Mucosa of gallbladder (tissue), 1 donor: Measurements from ENCODE around the gene PPP2R2C. TPM values are rescaled to one million over a fixed set of nuclear protein-coding genes. Genes with fewer than 3 reads are reported as not detected.

ENCODE experiments used
- DNase-seq: peaks from one replicate; pipeline ENCODE4 v3.0.0-alpha.2; 2020; ENCODE audit warnings: low spot score
- total RNA-seq: library from RNA; stranded (reverse); gene quantifications from one replicate; pipeline ENCODE4 v1.2.1, GENCODE V29; 2021
- donor health status: DM: no; HTN: no; CAD: no.

The PPP2R2C gene
- total RNA-seq, 1 donor from 2014 or later, result 0.49 TPM

DNA sequence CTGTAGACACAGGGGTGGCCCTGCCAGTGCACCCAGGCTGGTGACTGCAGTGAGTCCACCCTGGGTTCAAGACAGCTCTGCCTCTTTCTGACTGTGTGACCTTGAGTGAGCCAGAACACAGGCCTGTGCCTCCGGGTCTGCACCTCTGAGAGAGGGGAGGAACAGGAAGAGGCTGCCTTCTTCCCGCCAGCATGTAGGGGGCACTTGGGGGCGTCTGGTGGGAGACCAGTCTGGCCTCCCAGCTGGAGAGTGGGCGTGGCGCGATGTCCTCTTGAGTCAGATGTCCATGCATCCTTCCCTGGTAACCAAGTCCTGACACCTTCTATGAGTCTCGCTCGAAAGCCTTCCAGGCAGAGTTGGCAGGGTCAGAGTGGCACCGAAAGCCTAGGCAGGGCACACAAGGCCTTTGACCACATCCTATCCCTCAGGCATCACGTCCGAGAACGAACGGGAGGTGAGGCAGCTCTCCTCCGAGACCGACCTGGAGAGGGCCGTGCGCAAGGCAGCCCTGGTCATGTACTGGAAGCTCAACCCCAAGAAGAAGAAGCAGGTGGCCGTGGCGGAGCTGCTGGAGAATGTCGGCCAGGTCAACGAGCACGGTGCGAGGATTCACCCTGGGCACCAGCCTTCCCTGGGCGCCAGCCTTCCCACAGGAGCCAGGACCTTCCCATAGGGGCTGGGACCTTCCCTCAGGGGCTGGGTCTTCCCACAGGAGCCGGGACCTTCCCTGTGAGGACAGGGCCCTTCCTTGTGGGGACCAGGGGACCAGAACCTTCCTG, 181.5 kb downstream of the PPP2R2C start:
- DNase-seq, result no peak

GRCh38 chr4:6290256-6290655, 182.2 kb downstream of the PPP2R2C start:
- no peak for DNase-seq

DNA sequence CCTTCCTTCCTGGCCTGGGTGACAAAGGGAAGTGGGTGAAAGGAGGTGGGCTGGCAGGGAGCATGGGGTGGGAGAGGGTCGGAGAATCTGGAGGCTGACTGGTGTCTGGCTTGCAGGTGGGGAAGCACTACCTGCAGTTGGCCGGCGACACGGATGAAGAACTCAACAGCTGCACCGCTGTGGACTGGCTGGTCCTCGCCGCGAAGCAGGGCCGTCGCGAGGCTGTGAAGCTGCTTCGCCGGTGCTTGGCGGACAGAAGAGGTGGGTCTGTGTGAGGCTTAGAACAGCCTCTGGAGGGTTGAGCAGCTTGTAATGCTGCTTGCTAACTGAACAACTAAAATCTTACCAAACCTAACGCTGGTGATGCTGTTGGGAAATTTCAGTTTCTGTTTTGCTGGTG, 183.5 kb downstream of the PPP2R2C start:
- no peak for DNase-seq

GRCh38 chr4:6288342-6288741, 184.1 kb downstream of the PPP2R2C start:
- no peak for DNase-seq

- no peak for DNase-seq
Measured at GRCh38 chr4:6287017-6287788, 185.2 kb downstream of the PPP2R2C start.

DNA sequence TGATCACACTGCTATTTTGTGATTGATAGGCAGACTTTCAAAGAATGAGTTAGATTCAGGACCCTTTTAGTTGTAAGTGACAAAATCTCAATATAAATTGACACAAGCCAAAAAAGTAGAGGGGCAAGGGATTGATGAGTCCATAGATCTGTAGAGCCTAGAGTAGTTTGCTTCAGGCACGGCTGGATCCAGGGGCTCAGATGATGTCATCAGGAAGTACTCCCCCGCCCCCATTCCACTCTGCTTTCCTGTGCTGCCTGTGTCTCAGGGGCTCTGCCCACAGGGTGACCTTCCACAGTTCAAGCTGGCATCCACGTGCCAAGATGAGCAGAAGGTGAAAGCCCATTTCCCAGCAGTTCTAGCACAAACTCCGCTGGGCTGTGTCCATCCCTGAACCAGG, 189.1 kb downstream of the PPP2R2C start:
- no peak for DNase-seq

- DNase-seq, result no peak
Measured at GRCh38 chr4:6282314-6282771, 190.1 kb downstream of the PPP2R2C start.

- DNase-seq, result no peak
Measured at GRCh38 chr4:6281436-6282313, 190.7 kb downstream of the PPP2R2C start.

GRCh38 chr4:6280365-6280996, 191.9 kb downstream of the PPP2R2C start:
- no peak for DNase-seq

- DNase-seq, result no peak
Measured at GRCh38 chr4:6279582-6280289, 192.7 kb downstream of the PPP2R2C start.

DNA sequence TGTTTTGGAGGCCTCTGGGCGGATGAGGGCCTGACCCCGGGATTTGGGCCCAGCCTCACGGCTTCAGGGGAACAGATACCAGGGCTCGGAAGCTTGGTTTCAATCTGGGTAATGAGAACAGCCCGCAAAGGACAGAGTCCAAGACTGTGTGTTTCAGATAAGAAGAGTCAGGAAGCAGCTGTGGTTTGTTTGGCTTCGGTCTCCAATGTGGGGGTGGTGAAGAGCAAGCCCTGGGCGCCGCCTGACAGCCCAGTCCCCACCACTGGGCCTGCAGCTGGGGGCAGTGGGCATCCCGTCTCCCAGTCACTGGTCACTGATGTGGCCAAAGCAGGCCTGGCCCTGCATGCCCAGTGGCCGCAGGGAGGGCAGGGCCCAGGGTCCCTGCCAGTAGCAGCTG, 193.6 kb downstream of the PPP2R2C start:
- DNase-seq, result peak; percentile 73

GRCh38 chr4:6277935-6278800, 194.2 kb downstream of the PPP2R2C start:
- no peak for DNase-seq

GRCh38 chr4:6277139-6277802, 195.1 kb downstream of the PPP2R2C start:
- DNase-seq, result no peak

- no peak for DNase-seq
Measured at GRCh38 chr4:6275898-6276806, 196.3 kb downstream of the PPP2R2C start.

- no peak for DNase-seq
Measured at GRCh38 chr4:6275351-6275750, 197.1 kb downstream of the PPP2R2C start.

GRCh38 chr4:6273661-6273990, 198.8 kb downstream of the PPP2R2C start:
- DNase-seq, result no peak

DNA sequence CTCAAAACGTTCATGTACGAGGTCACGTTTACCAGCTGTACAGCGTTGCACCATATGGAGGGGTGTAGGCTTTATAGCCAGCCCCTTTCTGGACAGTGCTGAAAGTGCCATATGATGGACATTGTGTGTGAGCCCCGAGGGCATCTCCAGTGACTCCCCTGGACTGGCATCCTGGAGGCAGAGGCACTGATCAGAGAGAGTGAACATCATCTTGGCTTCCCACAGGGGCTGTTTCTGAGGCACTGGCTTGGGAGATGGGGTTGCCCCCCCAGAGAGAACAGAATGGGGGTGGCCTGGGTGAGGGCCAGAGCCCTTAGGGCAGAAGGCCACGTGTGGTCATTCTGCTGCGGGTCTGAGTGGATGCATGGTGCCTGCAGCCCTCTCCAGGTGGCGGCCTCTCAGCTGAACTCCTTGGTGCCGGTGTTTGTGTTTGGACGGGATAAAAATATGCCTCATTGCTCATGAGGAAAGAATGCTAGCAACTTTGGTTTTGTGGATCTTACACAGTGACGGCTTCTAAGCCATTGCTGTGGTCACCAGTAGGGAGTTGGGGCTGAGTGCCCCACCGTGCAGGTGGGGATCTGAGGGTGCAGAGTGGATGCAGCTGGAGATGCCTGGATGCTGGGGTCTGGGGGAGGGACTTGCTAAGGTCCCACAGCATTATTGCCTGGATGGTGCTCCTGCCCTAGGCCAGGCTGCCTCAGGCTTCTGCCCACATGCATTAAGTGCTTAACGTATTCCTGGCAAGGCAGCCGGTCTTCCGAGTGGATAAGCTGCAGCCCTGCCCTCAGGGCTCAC, 199.4 kb downstream of the PPP2R2C start:
- DNase-seq, result no peak
